Activated B cell treated with CpG ODN at 0.5 μM for 24 hours (primary cell): Measurements from ENCODE around the gene GPR87. TPM values are rescaled to one million over a fixed set of nuclear protein-coding genes. Genes with fewer than 3 reads are reported as not detected.
A peak's percentile ranks its signal among the peaks of the same experiment; 100 is the strongest.

Source experiments
- ATAC-seq: fragments of 200-7000 bp; cut with Tn5 transposase; one replicate; pipeline ENCODE4 v1.10.0; 2021; ENCODE audit warnings: low read depth, mild to moderate bottlenecking, moderate library complexity
- CTCF ChIA-PET: fragments of 350-600 bp; sonication (Branson Sonifier 250); formaldehyde crosslinking; loops from one replicate; lab custom pipeline; 2021; ENCODE audit warnings: antibody characterized with exemption; lab: Charles Lee
- POLR2A ChIA-PET: fragments of 350-600 bp; sonication (Branson Sonifier 250); formaldehyde crosslinking; loops from one replicate; lab custom pipeline; 2021; ENCODE audit warnings: antibody characterized with exemption; lab: Charles Lee
- DNase-seq: peaks from one replicate; pipeline ENCODE4 v3.0.0; 2022
- H3K27ac Mint-ChIP-seq: one replicate; pipeline ENCODE4 v1.8.0; 2020; ENCODE audit warnings: mixed read lengths
- H3K27me3 Mint-ChIP-seq: one replicate; pipeline ENCODE4 v1.8.0; 2021; ENCODE audit warnings: mixed read lengths
- H3K36me3 Mint-ChIP-seq: one replicate; pipeline ENCODE4 v1.8.0; 2021; ENCODE audit warnings: low read depth, mixed read lengths
- H3K4me1 Mint-ChIP-seq: one replicate; pipeline ENCODE4 v1.8.0; 2021; ENCODE audit warnings: mixed read lengths
- H3K4me3 Mint-ChIP-seq: one replicate; pipeline ENCODE4 v1.8.0; 2020; ENCODE audit warnings: mild to moderate bottlenecking, mixed read lengths
- H3K9me3 Mint-ChIP-seq: one replicate; pipeline ENCODE4 v1.8.0; 2020; ENCODE audit warnings: mixed read lengths
- CTCF ChIP-seq: fragments of 200-600 bp; IDR thresholded peaks from one replicate; pipeline ENCODE4 v1.8.0; 2022; ENCODE audit warnings: antibody characterized with exemption, mild to moderate bottlenecking
- intact Hi-C: fragments of 100-400 bp; cut with micrococcal nuclease; formaldehyde crosslinking; loops from one replicate; pipeline ENCODE4 v1.15.1; 2024
- total RNA-seq: library from RNA; stranded (reverse); gene quantifications from 2 replicates; pipeline ENCODE4 v1.2.3, GENCODE V29; 2022

The GPR87 gene
- total RNA-seq, 1 donor from 2014 or later, result not detected

- Mint-ChIP-seq H3K9me3 (no peaks in the 10 kb centered on the region), H3K27ac (peak overlapping the region; percentile 67), H3K4me1 (peaks cover 34% of the 10 kb centered on the region), H3K36me3 (no peaks in the 10 kb centered on the region), H3K4me3 (peak overlapping the region; percentile 55), H3K27me3 (no peaks in the 10 kb centered on the region)
- POLR2A ChIA-PET, result no interaction called here
- no peak for TF ChIP-seq CTCF
- CTCF ChIA-PET, result no interaction called here
- no peak for DNase-seq
- peak; percentile 28 for ATAC-seq
- intact Hi-C loops, result no loop called here
Observed at GRCh38 chr3:151351219-151351618, 34.6 kb upstream of the GPR87 start.

GRCh38 chr3:151350656-151351055 is 34.0 kb upstream of the GPR87 start:
- ChIA-PET CTCF (no interaction called here), POLR2A (no interaction called here)
- no peak for TF ChIP-seq CTCF
- H3K27me3 Mint-ChIP-seq, result no peaks in the 10 kb centered on the region
- DNase-seq (no peak), ATAC-seq (no peak)
- no peaks in the 10 kb centered on the region for H3K9me3 Mint-ChIP-seq
- H3K4me1 Mint-ChIP-seq, result peaks cover 37% of the 10 kb centered on the region
- no peak overlapping the region for H3K27ac Mint-ChIP-seq
- no peaks in the 10 kb centered on the region for H3K36me3 Mint-ChIP-seq
- H3K4me3 Mint-ChIP-seq, result no peak overlapping the region
- intact Hi-C loops, result no loop called here

DNA sequence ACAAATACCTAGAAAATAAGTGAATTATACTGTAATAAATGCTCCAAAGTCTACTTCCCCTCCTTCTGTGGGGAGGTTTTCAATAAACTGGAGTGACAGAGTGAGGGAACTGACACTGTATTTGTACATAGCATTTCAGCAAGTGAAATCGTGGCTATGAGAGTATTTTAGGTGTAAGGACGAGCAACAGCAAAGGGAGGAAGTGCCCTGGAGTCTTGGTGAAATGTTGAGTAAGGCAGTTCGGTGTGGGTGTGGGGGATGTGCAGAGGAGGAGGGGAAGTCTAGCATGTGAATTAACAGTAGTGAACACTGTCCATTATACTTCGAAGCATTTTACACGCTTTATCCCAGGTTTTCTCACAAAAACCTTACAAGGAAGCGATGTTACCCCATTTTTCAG is 30.8 kb upstream of the GPR87 start:
- TF ChIP-seq CTCF, result no peak
- no peaks in the 10 kb centered on the region for H3K36me3 Mint-ChIP-seq
- intact Hi-C loops, result loop anchor here (5.0 kb wide), 1 partner anchor 35 kb away; the partner anchor contains the start of gene P2RY12
- ChIA-PET CTCF (no interaction called here), POLR2A (interaction anchor here (1.0 kb wide), 1 partner anchor 14 kb away, joined by 3 read pairs; no protein-coding TSS in a partner anchor)
- ATAC-seq (no peak), DNase-seq (no peak)
- no peak overlapping the region for H3K4me3 Mint-ChIP-seq
- H3K4me1 Mint-ChIP-seq, result peaks cover 30% of the 10 kb centered on the region
- no peak overlapping the region for H3K27ac Mint-ChIP-seq
- no peaks in the 10 kb centered on the region for H3K9me3 Mint-ChIP-seq
- H3K27me3 Mint-ChIP-seq, result no peaks in the 10 kb centered on the region

DNA sequence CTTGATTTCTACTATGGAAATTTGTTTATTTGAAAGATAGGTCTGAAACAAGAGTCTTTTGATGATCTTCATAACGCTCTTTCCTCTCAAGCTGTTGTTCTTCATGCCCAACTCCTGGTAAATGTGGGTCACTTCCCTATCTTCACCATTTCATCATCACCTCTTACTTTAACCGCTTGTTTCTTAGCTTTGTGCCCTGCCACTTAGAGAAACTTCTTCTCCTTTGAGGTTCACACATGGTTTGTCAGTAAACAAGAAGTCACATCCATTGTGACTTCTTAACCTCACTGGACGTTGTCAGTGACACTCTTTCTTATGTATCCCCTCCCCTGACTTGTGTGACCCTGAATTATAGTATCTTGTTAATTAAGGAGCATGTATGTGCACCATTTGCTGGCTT is 29.7 kb upstream of the GPR87 start:
- ChIA-PET POLR2A (interaction anchor here (1.5 kb wide), 1 partner anchor 38 kb away, joined by 3 read pairs; the partner anchor contains the start of gene P2RY12), CTCF (no interaction called here)
- DNase-seq (no peak), ATAC-seq (no peak)
- no peaks in the 10 kb centered on the region for H3K27me3 Mint-ChIP-seq
- intact Hi-C loops, result loop anchor here (5.0 kb wide), 1 partner anchor 36 kb away; the partner anchor contains the start of gene P2RY12
- H3K36me3 Mint-ChIP-seq, result no peaks in the 10 kb centered on the region
- TF ChIP-seq CTCF, result no peak
- H3K4me1 Mint-ChIP-seq, result peaks cover 19% of the 10 kb centered on the region
- no peak overlapping the region for H3K27ac Mint-ChIP-seq
- peaks cover 3% of the 10 kb centered on the region for H3K9me3 Mint-ChIP-seq
- H3K4me3 Mint-ChIP-seq, result no peak overlapping the region

- H3K4me3 Mint-ChIP-seq, result no peak overlapping the region
- H3K27me3 Mint-ChIP-seq, result no peaks in the 10 kb centered on the region
- TF ChIP-seq CTCF, result no peak
- intact Hi-C loops, result loop anchor here (5.0 kb wide), 1 partner anchor 36 kb away; the partner anchor contains the start of gene P2RY12
- ChIA-PET CTCF (interaction anchor here (0.8 kb wide), 1 partner anchor 21 kb away, joined by 3 read pairs; no protein-coding TSS in a partner anchor), POLR2A (interaction anchor here (1.5 kb wide), 1 partner anchor 38 kb away, joined by 3 read pairs; the partner anchor contains the start of gene P2RY12)
- ATAC-seq (no peak), DNase-seq (no peak)
- H3K27ac Mint-ChIP-seq, result no peak overlapping the region
- H3K9me3 Mint-ChIP-seq, result peaks cover 3% of the 10 kb centered on the region
- H3K4me1 Mint-ChIP-seq, result peaks cover 15% of the 10 kb centered on the region
- H3K36me3 Mint-ChIP-seq, result no peaks in the 10 kb centered on the region
Observed at GRCh38 chr3:151345859-151346258, 29.2 kb upstream of the GPR87 start.
